ENCODE data around the gene ZDHHC12.

The ZDHHC12 gene

DNA sequence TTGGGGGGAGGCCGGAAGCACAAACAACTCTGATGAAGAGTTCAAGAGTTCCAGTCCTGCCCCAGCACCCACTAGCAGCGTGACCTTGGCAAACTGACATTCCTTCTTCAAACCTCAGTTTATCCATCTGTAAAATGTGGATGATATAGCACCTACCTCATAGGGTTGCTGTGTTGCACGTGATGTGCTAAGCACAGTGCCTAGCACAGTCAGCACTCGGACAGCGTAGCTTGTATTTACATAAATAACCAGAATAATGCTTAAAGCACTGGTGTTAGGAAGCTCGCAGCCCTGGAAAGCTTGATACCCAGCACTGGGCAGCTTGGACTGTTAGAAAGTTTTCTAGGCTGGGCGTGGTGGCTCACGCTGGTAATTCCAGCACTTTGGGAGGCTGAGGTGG lies 16.5 kb downstream of the ZDHHC12 start:
- Histone ChIP-seq H3K36me3 (ENCODE audit: control insufficient read depth in 2 of 2, insufficient read depth in 1 of 2, low read length in 2 of 2) (peaks cover 0 to 34% of the 10 kb centered on the region in 2 experiments; a peak in 2 of 3 replicates), H3K4me3 (ENCODE audit: low read depth, low read length) (no peak overlapping the region), H3K4me1 (ENCODE audit: control insufficient read depth, insufficient read depth, low read length) (no peaks in the 10 kb centered on the region), H3K27ac (ENCODE audit: extremely low read depth, low read depth, low read length) (no peak overlapping the region), H3K9me3 (ENCODE audit: control insufficient read depth, insufficient read depth, low read depth, low read length) (no peaks in the 10 kb centered on the region)
- POLR2A ChIA-PET, result interaction anchor here (0.6 to 2.1 kb wide), 6 partner anchors 8 to 128 kb away, joined by 4 to 10 read pairs (median 5); partner anchors contain the start of gene ZDHHC12
- CTCF ChIA-PET, result interaction anchor here (1.3 to 2.7 kb wide), 2 partner anchors 26 to 72 kb away, joined by 4 to 6 read pairs; no protein-coding TSS in a partner anchor
- TF ChIP-seq ZNF549 (tag by site-specific recombination; IDR thresholded peaks at IDR 0.05) (no peak), YY2 (tag by site-specific recombination; IDR thresholded peaks at IDR 0.05) (no peak), KLF16 (tag by site-specific recombination; IDR thresholded peaks at IDR 0.05) (no peak), ZNF140 (tag by site-specific recombination; IDR thresholded peaks at IDR 0.05) (no peak), BCL11B (tag by site-specific recombination; IDR thresholded peaks at IDR 0.05; ENCODE audit: low read depth) (no peak), ZNF341 (tag by site-specific recombination; IDR thresholded peaks at IDR 0.05; ENCODE audit: low read depth) (no peak), KLF8 (tag by site-specific recombination; IDR thresholded peaks at IDR 0.05) (no peak), ZNF701 (tag by site-specific recombination; IDR thresholded peaks at IDR 0.05) (no peak), PRDM1 (tag by site-specific recombination; IDR thresholded peaks at IDR 0.05) (no peak), ZNF211 (tag by site-specific recombination; IDR thresholded peaks at IDR 0.05; ENCODE audit: low read depth) (no peak), OVOL3 (tag by site-specific recombination; IDR thresholded peaks at IDR 0.05) (no peak), ZNF629 (tag by site-specific recombination; IDR thresholded peaks at IDR 0.05) (no peak), ZNF654 (tag by site-specific recombination; IDR thresholded peaks at IDR 0.05; ENCODE audit: low read depth) (no peak), ZBTB48 (tag by site-specific recombination; IDR thresholded peaks at IDR 0.05) (no peak), ZNF48 (tag by site-specific recombination; IDR thresholded peaks at IDR 0.05) (no peak), ZXDB (tag by site-specific recombination; IDR thresholded peaks at IDR 0.05) (no peak)
- TF ChIP-seq, protein P1, sequence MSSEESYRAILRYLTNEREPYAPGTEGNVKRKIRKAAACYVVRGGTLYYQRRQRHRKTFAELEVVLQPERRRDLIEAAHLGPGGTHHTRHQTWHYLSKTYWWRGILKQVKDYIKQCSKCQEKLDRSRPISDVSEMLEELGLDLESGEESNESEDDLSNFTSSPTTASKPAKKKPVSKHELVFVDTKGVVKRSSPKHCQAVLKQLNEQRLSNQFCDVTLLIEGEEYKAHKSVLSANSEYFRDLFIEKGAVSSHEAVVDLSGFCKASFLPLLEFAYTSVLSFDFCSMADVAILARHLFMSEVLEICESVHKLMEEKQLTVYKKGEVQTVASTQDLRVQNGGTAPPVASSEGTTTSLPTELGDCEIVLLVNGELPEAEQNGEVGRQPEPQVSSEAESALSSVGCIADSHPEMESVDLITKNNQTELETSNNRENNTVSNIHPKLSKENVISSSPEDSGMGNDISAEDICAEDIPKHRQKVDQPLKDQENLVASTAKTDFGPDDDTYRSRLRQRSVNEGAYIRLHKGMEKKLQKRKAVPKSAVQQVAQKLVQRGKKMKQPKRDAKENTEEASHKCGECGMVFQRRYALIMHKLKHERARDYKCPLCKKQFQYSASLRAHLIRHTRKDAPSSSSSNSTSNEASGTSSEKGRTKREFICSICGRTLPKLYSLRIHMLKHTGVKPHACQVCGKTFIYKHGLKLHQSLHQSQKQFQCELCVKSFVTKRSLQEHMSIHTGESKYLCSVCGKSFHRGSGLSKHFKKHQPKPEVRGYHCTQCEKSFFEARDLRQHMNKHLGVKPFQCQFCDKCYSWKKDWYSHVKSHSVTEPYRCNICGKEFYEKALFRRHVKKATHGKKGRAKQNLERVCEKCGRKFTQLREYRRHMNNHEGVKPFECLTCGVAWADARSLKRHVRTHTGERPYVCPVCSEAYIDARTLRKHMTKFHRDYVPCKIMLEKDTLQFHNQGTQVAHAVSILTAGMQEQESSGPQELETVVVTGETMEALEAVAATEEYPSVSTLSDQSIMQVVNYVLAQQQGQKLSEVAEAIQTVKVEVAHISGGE (tag by site-specific recombination; conservative IDR thresholded peaks at IDR 0.05; ENCODE audit: low read depth), result no peak
- TF ChIP-seq, protein P2, sequence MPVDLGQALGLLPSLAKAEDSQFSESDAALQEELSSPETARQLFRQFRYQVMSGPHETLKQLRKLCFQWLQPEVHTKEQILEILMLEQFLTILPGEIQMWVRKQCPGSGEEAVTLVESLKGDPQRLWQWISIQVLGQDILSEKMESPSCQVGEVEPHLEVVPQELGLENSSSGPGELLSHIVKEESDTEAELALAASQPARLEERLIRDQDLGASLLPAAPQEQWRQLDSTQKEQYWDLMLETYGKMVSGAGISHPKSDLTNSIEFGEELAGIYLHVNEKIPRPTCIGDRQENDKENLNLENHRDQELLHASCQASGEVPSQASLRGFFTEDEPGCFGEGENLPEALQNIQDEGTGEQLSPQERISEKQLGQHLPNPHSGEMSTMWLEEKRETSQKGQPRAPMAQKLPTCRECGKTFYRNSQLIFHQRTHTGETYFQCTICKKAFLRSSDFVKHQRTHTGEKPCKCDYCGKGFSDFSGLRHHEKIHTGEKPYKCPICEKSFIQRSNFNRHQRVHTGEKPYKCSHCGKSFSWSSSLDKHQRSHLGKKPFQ (tag by site-specific recombination; IDR thresholded peaks at IDR 0.05), result no peak
- TF ChIP-seq, protein P3, sequence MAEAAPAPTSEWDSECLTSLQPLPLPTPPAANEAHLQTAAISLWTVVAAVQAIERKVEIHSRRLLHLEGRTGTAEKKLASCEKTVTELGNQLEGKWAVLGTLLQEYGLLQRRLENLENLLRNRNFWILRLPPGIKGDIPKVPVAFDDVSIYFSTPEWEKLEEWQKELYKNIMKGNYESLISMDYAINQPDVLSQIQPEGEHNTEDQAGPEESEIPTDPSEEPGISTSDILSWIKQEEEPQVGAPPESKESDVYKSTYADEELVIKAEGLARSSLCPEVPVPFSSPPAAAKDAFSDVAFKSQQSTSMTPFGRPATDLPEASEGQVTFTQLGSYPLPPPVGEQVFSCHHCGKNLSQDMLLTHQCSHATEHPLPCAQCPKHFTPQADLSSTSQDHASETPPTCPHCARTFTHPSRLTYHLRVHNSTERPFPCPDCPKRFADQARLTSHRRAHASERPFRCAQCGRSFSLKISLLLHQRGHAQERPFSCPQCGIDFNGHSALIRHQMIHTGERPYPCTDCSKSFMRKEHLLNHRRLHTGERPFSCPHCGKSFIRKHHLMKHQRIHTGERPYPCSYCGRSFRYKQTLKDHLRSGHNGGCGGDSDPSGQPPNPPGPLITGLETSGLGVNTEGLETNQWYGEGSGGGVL (tag by site-specific recombination; IDR thresholded peaks at IDR 0.05), result no peak
- TF ChIP-seq, protein P4, sequence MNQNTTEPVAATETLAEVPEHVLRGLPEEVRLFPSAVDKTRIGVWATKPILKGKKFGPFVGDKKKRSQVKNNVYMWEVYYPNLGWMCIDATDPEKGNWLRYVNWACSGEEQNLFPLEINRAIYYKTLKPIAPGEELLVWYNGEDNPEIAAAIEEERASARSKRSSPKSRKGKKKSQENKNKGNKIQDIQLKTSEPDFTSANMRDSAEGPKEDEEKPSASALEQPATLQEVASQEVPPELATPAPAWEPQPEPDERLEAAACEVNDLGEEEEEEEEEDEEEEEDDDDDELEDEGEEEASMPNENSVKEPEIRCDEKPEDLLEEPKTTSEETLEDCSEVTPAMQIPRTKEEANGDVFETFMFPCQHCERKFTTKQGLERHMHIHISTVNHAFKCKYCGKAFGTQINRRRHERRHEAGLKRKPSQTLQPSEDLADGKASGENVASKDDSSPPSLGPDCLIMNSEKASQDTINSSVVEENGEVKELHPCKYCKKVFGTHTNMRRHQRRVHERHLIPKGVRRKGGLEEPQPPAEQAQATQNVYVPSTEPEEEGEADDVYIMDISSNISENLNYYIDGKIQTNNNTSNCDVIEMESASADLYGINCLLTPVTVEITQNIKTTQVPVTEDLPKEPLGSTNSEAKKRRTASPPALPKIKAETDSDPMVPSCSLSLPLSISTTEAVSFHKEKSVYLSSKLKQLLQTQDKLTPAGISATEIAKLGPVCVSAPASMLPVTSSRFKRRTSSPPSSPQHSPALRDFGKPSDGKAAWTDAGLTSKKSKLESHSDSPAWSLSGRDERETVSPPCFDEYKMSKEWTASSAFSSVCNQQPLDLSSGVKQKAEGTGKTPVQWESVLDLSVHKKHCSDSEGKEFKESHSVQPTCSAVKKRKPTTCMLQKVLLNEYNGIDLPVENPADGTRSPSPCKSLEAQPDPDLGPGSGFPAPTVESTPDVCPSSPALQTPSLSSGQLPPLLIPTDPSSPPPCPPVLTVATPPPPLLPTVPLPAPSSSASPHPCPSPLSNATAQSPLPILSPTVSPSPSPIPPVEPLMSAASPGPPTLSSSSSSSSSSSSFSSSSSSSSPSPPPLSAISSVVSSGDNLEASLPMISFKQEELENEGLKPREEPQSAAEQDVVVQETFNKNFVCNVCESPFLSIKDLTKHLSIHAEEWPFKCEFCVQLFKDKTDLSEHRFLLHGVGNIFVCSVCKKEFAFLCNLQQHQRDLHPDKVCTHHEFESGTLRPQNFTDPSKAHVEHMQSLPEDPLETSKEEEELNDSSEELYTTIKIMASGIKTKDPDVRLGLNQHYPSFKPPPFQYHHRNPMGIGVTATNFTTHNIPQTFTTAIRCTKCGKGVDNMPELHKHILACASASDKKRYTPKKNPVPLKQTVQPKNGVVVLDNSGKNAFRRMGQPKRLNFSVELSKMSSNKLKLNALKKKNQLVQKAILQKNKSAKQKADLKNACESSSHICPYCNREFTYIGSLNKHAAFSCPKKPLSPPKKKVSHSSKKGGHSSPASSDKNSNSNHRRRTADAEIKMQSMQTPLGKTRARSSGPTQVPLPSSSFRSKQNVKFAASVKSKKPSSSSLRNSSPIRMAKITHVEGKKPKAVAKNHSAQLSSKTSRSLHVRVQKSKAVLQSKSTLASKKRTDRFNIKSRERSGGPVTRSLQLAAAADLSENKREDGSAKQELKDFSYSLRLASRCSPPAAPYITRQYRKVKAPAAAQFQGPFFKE (tag by site-specific recombination; IDR thresholded peaks at IDR 0.05; ENCODE audit: borderline replicate concordance), result no peak

Data from HEK293 (cell line).